Measurements from ENCODE around the gene ADGRV1. TPM values are rescaled to one million over a fixed set of nuclear protein-coding genes. Genes with fewer than 3 reads are reported as not detected.

ADGRV1 gene
- total RNA-seq, 2 donors from 2014 or later, result 97.6 to 117 TPM

DNA sequence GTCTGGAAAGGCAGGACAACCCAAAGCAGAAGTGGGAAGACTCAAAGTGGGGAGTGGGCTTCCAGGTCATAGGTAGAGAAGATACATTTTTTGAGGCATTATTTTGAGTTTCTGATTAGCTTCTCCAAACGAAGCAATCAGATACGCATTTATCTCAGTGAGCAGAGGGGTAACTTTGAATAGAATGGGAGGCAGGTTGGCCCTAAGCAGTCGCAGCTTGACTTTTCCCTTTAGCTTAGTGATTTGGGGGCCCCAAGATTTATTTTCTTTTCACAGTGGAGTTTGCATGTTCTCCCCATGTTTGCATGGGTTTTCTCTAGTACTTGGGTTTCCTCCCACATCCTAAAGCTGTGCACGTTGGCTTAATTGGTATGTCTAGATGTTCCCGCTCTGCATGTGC, 422.6 kb downstream of the ADGRV1 start:
- 91 to 97% methylated on average over 5 of the region's 5 CpGs for WGBS, 2 experiments (ENCODE audit: insufficient coverage in 1 of 2, insufficient read length in 1 of 2)
- no peak for DNase-seq
- Histone ChIP-seq H3K4me1 (ENCODE audit: control insufficient read depth, insufficient read depth, low read length) (peaks cover 3% of the 10 kb centered on the region), H3K9me3 (ENCODE audit: control insufficient read depth, low read length) (no peaks in the 10 kb centered on the region), H3K4me3 (ENCODE audit: low read length) (no peak overlapping the region), H3K27me3 (ENCODE audit: control insufficient read depth, insufficient read depth, low read length, poor library complexity, severe bottlenecking) (no peaks in the 10 kb centered on the region), H3K27ac (ENCODE audit: low read depth, low read length) (no peak overlapping the region), H3K36me3 (ENCODE audit: control insufficient read depth, insufficient read depth, low read length) (no peaks in the 10 kb centered on the region), H3K9ac (ENCODE audit: extremely low read depth, low read length, poor library complexity, severe bottlenecking) (no peak overlapping the region)
- Mint-ChIP-seq H3K36me3 (ENCODE audit: low read depth) (peaks cover 6% of the 10 kb centered on the region), H3K27me3 (ENCODE audit: insufficient read depth) (no peaks in the 10 kb centered on the region), H3K27ac (no peak overlapping the region), H3K4me1 (peaks cover 12% of the 10 kb centered on the region), H3K9me3 (no peaks in the 10 kb centered on the region), H3K4me3 (no peak overlapping the region)
- no peak for TF ChIP-seq CTCF (conservative IDR thresholded peaks at IDR 0.05)

GRCh38 chr5:90981821-90982220, 423.2 kb downstream of the ADGRV1 start:
- no peak for TF ChIP-seq CTCF (conservative IDR thresholded peaks at IDR 0.05)
- Histone ChIP-seq H3K36me3 (ENCODE audit: control insufficient read depth, insufficient read depth, low read length) (no peaks in the 10 kb centered on the region), H3K27ac (ENCODE audit: low read depth, low read length) (no peak overlapping the region), H3K4me1 (ENCODE audit: control insufficient read depth, insufficient read depth, low read length) (peaks cover 3% of the 10 kb centered on the region), H3K9me3 (ENCODE audit: control insufficient read depth, low read length) (no peaks in the 10 kb centered on the region), H3K4me3 (ENCODE audit: low read length) (no peak overlapping the region), H3K27me3 (ENCODE audit: control insufficient read depth, insufficient read depth, low read length, poor library complexity, severe bottlenecking) (no peaks in the 10 kb centered on the region), H3K9ac (ENCODE audit: extremely low read depth, low read length, poor library complexity, severe bottlenecking) (no peak overlapping the region)
- WGBS, 2 experiments (ENCODE audit: insufficient coverage in 1 of 2, insufficient read length in 1 of 2), result 13% methylated on average over 1 of the region's 1 CpG; no CpG with 5 or more reads in 1 of the 2 experiments
- Mint-ChIP-seq H3K27me3 (ENCODE audit: insufficient read depth) (no peaks in the 10 kb centered on the region), H3K27ac (no peak overlapping the region), H3K36me3 (ENCODE audit: low read depth) (peaks cover 6% of the 10 kb centered on the region), H3K4me3 (no peak overlapping the region), H3K9me3 (no peaks in the 10 kb centered on the region), H3K4me1 (peaks cover 12% of the 10 kb centered on the region)
- DNase-seq, result no peak

DNA sequence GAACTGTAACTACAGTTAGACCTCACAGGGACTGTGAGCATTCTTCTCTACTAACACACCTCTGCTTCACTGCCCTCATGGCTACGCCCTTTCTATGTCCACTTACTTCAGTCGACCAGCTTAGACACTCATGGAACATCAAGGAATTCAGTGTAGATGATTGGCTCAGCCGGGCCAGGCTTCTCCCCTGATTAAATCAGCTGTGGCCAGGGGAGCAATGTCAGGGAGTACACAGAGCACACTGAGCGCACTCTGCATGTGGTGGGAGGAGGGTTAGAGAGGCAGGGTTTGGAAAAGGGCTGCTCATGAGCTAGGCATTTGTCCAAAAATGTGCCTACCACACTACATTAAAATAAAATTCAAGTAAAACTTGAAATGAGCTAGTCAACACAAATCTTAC, 424.0 kb downstream of the ADGRV1 start:
- 33 to 71% methylated on average over 2 to 4 of the region's 4 CpGs for WGBS, 2 experiments (ENCODE audit: insufficient coverage in 1 of 2, insufficient read length in 1 of 2)
- no peak for DNase-seq
- H3K27ac Mint-ChIP-seq, result no peak overlapping the region

More for the DNA sequence above, 424.0 kb downstream of the ADGRV1 start:
- no peaks in the 10 kb centered on the region for H3K9me3 ChIP-seq (ENCODE audit: control insufficient read depth, low read length)
- H3K9ac ChIP-seq (ENCODE audit: extremely low read depth, low read length, poor library complexity, severe bottlenecking), result no peak overlapping the region
- H3K27me3 ChIP-seq (ENCODE audit: control insufficient read depth, insufficient read depth, low read length, poor library complexity, severe bottlenecking), result no peaks in the 10 kb centered on the region
- no peak overlapping the region for H3K27ac ChIP-seq (ENCODE audit: low read depth, low read length)
- no peak overlapping the region for H3K4me3 ChIP-seq (ENCODE audit: low read length)
- peaks cover 3% of the 10 kb centered on the region for H3K4me1 ChIP-seq (ENCODE audit: control insufficient read depth, insufficient read depth, low read length)
- no peaks in the 10 kb centered on the region for H3K27me3 Mint-ChIP-seq (ENCODE audit: insufficient read depth)
- H3K9me3 Mint-ChIP-seq, result no peaks in the 10 kb centered on the region
- no peak overlapping the region for H3K4me3 Mint-ChIP-seq
- H3K4me1 Mint-ChIP-seq, result peaks cover 12% of the 10 kb centered on the region
- no peak for TF ChIP-seq CTCF (conservative IDR thresholded peaks at IDR 0.05)
- no peaks in the 10 kb centered on the region for H3K36me3 ChIP-seq (ENCODE audit: control insufficient read depth, insufficient read depth, low read length)
- H3K36me3 Mint-ChIP-seq (ENCODE audit: low read depth), result peaks cover 6% of the 10 kb centered on the region

Data from endodermal cell (in vitro differentiated cells).